B cell (primary cell): Measurements from ENCODE around the gene BRD1. TPM values are rescaled to one million over a fixed set of nuclear protein-coding genes. Genes with fewer than 3 reads are reported as not detected.

ENCODE experiments used
- ATAC-seq: fragments of 200-7000 bp; cut with Tn5 transposase; one replicate; pipeline ENCODE4 v1.10.0; 2021; ENCODE audit warnings: low read depth, mild to moderate bottlenecking, moderate number of reproducible peaks, moderate library complexity
- CTCF ChIA-PET: fragments of 350-600 bp; sonication (Branson Sonifier 250); formaldehyde crosslinking; loops from one replicate; lab custom pipeline; 2021; ENCODE audit warnings: antibody characterized with exemption, inconsistent platforms; lab: Charles Lee
- POLR2A ChIA-PET: fragments of 350-600 bp; sonication (Branson Sonifier 250); formaldehyde crosslinking; loops from one replicate; lab custom pipeline; 2021; ENCODE audit warnings: antibody characterized with exemption; lab: Charles Lee
- DNase-seq: peaks from one replicate; pipeline ENCODE4 v3.0.0; 2013
- H2AFZ ChIP-seq: 2 replicates; pipeline ENCODE4 v1.6.1; 2012; ENCODE audit warnings: mild to moderate bottlenecking, low read depth, low read length; ENCODE audit not compliant: insufficient read depth, poor library complexity, severe bottlenecking
- H3K27ac ChIP-seq, 2 donors: 1 replicate in 1 of 2; 2 replicates in 1 of 2; pipeline ENCODE4 v1.5.1; 2012 to 2013; ENCODE audit warnings: low read length in 2 of 2, mild to moderate bottlenecking in 2 of 2, moderate library complexity in 1 of 2
- H3K27me3 ChIP-seq, 4 experiments: fragments of 200-600 bp in 1 of 4; sonication (generic) in 1 of 4; replicated peaks in 1 of 4; 1 replicate in 2 of 4; 2 replicates in 2 of 4; pipeline versions ENCODE4 v1.6.1 to v1.7.0; 2013 to 2016; ENCODE audit warnings: low read length in 3 of 4, mild to moderate bottlenecking in 2 of 4, mixed read lengths in 1 of 4, moderate library complexity in 1 of 4; ENCODE audit not compliant: insufficient read depth in 4 of 4, control insufficient read depth in 3 of 4; ENCODE audit errors: control extremely low read depth in 1 of 4
- H3K36me3 ChIP-seq, 2 experiments: replicated peaks in 1 of 2; 1 replicate in 1 of 2; 2 replicates in 1 of 2; pipeline versions ENCODE4 v1.6.1 to v1.7.1; 2013; ENCODE audit warnings: low read length in 1 of 2; ENCODE audit not compliant: insufficient read depth in 2 of 2, control insufficient read depth in 1 of 2; ENCODE audit errors: control extremely low read depth in 1 of 2, extremely low read depth in 1 of 2
- H3K4me1 ChIP-seq, 2 donors: fragments of 200-600 bp in 1 of 2; sonication (generic) in 1 of 2; 1 replicate in 1 of 2; 2 replicates in 1 of 2; pipeline versions ENCODE4 v1.5.1 to v1.6.1; 2013 to 2017; ENCODE audit warnings: low read length in 2 of 2; ENCODE audit not compliant: control insufficient read depth in 2 of 2, insufficient read depth in 2 of 2
- H3K4me2 ChIP-seq: replicated peaks from 2 replicates; pipeline ENCODE3; 2012; ENCODE audit warnings: mild to moderate bottlenecking, low read depth, low read length; ENCODE audit not compliant: poor library complexity, severe bottlenecking
- H3K4me3 ChIP-seq, 5 experiments: fragments of 200-600 bp in 1 of 5; sonication (generic) in 1 of 5; 1 replicate in 3 of 5; 2 replicates in 2 of 5; pipeline versions ENCODE4 v1.5.1 to v1.7.0; 2011 to 2016; ENCODE audit warnings: low read length in 4 of 5, mild to moderate bottlenecking in 4 of 5, low read depth in 2 of 5, control low read depth in 1 of 5, moderate library complexity in 1 of 5; ENCODE audit not compliant: insufficient read depth in 1 of 5; ENCODE audit errors: control extremely low read depth in 1 of 5, extremely low read depth in 1 of 5
- H3K79me2 ChIP-seq: fragments of 200-600 bp; sonication (generic); one replicate; pipeline ENCODE4 v1.6.0; 2016; ENCODE audit warnings: low read length; ENCODE audit not compliant: control insufficient read depth, insufficient read depth
- H3K9ac ChIP-seq: fragments of 200-600 bp; sonication (generic); 2 replicates; pipeline ENCODE4 v1.6.1; 2017; ENCODE audit warnings: mild to moderate bottlenecking, low read length, moderate library complexity
- H3K9me3 ChIP-seq, 3 donors: one replicate each; pipeline versions ENCODE4 v1.6.1 to v1.7.1; 2013; ENCODE audit warnings: low read length in 2 of 3; ENCODE audit not compliant: control insufficient read depth in 2 of 3, insufficient read depth in 1 of 3; ENCODE audit errors: control extremely low read depth in 1 of 3
- H4K20me1 ChIP-seq: 2 replicates; pipeline ENCODE4 v1.6.0; 2012; ENCODE audit warnings: mild to moderate bottlenecking, low read length; ENCODE audit not compliant: insufficient read depth, control insufficient read depth, poor library complexity, severe bottlenecking
- H3K27ac Mint-ChIP-seq: one replicate; pipeline ENCODE4 v1.8.0; 2021; ENCODE audit warnings: mixed read lengths
- H3K27me3 Mint-ChIP-seq: one replicate; pipeline ENCODE4 v1.8.0; 2021; ENCODE audit warnings: mixed read lengths
- H3K4me1 Mint-ChIP-seq: one replicate; pipeline ENCODE4 v1.8.0; 2021; ENCODE audit warnings: mixed read lengths
- H3K4me3 Mint-ChIP-seq: one replicate; pipeline ENCODE4 v1.8.0; 2021; ENCODE audit warnings: mixed read lengths
- H3K9me3 Mint-ChIP-seq: one replicate; pipeline ENCODE4 v1.8.0; 2022; ENCODE audit warnings: mixed read lengths; ENCODE audit not compliant: insufficient read depth
- CTCF ChIP-seq: fragments of 200-600 bp; IDR thresholded peaks from one replicate; pipeline ENCODE4 v1.8.0; 2022; ENCODE audit warnings: antibody characterized with exemption, mild to moderate bottlenecking
- EZH2 ChIP-seq: IDR thresholded peaks from 2 replicates; pipeline ENCODE4 v1.6.1; 2012; ENCODE audit warnings: borderline replicate concordance, low read depth, mild to moderate bottlenecking, moderate library complexity, low read length; ENCODE audit not compliant: insufficient read depth, poor library complexity, severe bottlenecking
- WGBS: methylation state at CpG from one replicate; pipeline ENCODE4 v1.1.5; 2013; ENCODE audit warnings: missing lambda C conversion rate; ENCODE audit not compliant: insufficient coverage; 5-methylcytosine and 5-hydroxymethylcytosine counted together
- intact Hi-C: fragments of 100-400 bp; cut with micrococcal nuclease; formaldehyde crosslinking; loops from one replicate; pipeline ENCODE4 v1.10.0; 2022
- polyA plus RNA-seq: library from polyadenylated mRNA; depleted of rRNA; stranded (reverse); fragments of >200 nt; gene quantifications from 2 replicates; pipeline ENCODE4 v1.2.3, GENCODE V29; 2012
- total RNA-seq, 2 donors: library from RNA; stranded (reverse); fragments of 120-200 nt in 1 of 2; gene quantifications; 1 replicate in 1 of 2; 2 replicates in 1 of 2; pipeline versions ENCODE4 v1.2.3 to v1.2.4, GENCODE V29; 2013 to 2022

The BRD1 gene
- total and polyA plus RNA-seq, 2 donors (not counting 1 experiment from before 2014, with no cell fraction given) = 16.9 to 73.3 TPM

GRCh38 chr22:49775191-49775866 lies 52.3 kb downstream of the BRD1 start:
- CTCF ChIA-PET = no interaction called here
- POLR2A ChIA-PET = no interaction called here
- Histone ChIP-seq H3K4me2 (no peak overlapping the region), H3K27ac (no peak overlapping the region), H3K27me3 (no peaks in the 10 kb centered on the region), H3K36me3 (peaks cover 0 to 47% of the 10 kb centered on the region in 2 experiments), H3K4me3 (no peak overlapping the region), H3K9me3 (no peaks in the 10 kb centered on the region), H3K4me1 (peaks cover 0 to 3% of the 10 kb centered on the region in 2 donors), H3K9ac (no peak overlapping the region), H4K20me1 (peaks cover 57% of the 10 kb centered on the region), H2AFZ (no peak overlapping the region), H3K79me2 (peaks cover 10% of the 10 kb centered on the region)
- ATAC-seq (no peak), DNase-seq (no peak)
- Mint-ChIP-seq H3K4me1 (peaks cover 13% of the 10 kb centered on the region), H3K9me3 (no peaks in the 10 kb centered on the region), H3K4me3 (no peak overlapping the region), H3K27me3 (no peaks in the 10 kb centered on the region), H3K27ac (no peak overlapping the region)
- WGBS = 96% methylated on average over 18 of the region's 26 CpGs
- intact Hi-C loops = no loop called here
- TF ChIP-seq CTCF = no peak
- no peak for TF ChIP-seq EZH2

- Histone ChIP-seq H2AFZ (no peak overlapping the region), H3K79me2 (peaks cover 4% of the 10 kb centered on the region), H3K4me1 (peaks cover 0 to 3% of the 10 kb centered on the region in 2 donors), H3K4me2 (no peak overlapping the region), H3K27ac (no peak overlapping the region), H3K9ac (no peak overlapping the region), H3K36me3 (peaks cover 0 to 46% of the 10 kb centered on the region in 2 experiments), H4K20me1 (peaks cover 50% of the 10 kb centered on the region), H3K4me3 (no peak overlapping the region), H3K27me3 (no peaks in the 10 kb centered on the region), H3K9me3 (no peaks in the 10 kb centered on the region)
- H3K4me1 Mint-ChIP-seq = peaks cover 13% of the 10 kb centered on the region
- DNase-seq (no peak), ATAC-seq (no peak)
- no peaks in the 10 kb centered on the region for H3K27me3 Mint-ChIP-seq
- no peak overlapping the region for H3K4me3 Mint-ChIP-seq
- WGBS = 49% methylated on average over 21 of the region's 21 CpGs
- ChIA-PET POLR2A (no interaction called here), CTCF (no interaction called here)
- H3K9me3 Mint-ChIP-seq = no peaks in the 10 kb centered on the region
- TF ChIP-seq EZH2 (no peak), CTCF (no peak)
- intact Hi-C loops = no loop called here
- H3K27ac Mint-ChIP-seq = no peak overlapping the region
Observed at GRCh38 chr22:49774499-49775151, 53.0 kb downstream of the BRD1 start.
